SK-N-DZ (cell line): ENCODE data around the gene LRIT2.
"Not testable (repeated sequence)": the region's sequence is repeated elsewhere in the genome, so short reads cannot be mapped to it uniquely, and the experiment has no call there.

Source experiments
- DNase-seq: peaks from one replicate; pipeline ENCODE4 v3.0.0-alpha.2; 2015; ENCODE audit warnings: low spot score

Gene LRIT2

GRCh38 chr10:84181631-84182030 lies 43.7 kb downstream of the LRIT2 start:
- DNase-seq = no peak

DNA sequence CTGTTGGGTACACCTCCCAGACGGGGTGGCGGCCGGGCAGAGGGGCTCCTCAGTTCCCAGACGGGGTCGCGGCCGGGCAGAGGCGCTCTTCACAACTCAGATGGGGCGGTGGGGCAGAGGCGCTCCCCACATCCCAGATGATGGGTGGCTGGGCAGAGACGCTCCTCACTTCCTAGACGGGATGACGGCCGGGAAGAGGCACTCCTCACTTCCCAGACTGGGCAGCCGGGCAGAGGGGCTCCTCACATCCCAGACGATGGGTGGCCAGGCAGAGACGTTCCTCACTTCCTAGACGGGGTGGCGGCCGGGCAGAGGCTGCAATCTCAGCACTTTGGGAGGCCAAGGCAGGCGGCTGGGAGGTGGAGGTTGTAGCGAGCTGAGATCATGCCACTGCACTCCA lies 45.0 kb downstream of the LRIT2 start:
- not testable (repeated sequence) for DNase-seq

- DNase-seq = no peak
These were observed 46.2 kb downstream of the LRIT2 start for GRCh38 chr10:84179059-84179710.

GRCh38 chr10:84178160-84178609 lies 47.2 kb downstream of the LRIT2 start:
- DNase-seq = no peak

DNA sequence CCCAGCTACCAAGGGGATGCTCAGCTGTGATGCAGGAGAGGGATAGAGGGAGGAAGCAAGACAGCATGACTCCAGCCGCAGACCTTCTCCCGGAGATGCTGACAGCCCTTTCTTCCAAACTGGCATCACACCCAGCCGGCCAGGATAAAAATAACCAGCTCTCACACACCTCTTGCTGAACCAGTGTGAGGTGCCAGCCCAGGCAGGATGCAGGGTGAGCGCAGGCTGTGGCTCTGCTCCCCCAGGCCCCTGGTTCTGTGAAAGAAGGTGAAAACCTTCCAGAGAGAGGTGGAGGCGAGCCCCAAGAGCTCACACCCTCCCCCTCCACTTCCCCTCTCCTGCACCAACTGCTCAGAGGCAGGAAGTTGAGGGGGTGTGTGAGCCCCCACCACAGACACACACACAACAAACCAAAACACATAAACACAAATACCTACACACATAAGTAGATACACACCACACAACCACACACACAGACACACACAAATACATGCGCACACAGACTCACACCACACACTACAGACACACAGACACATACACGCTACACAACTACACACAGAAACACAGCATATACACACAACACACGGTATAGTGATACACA lies 47.7 kb downstream of the LRIT2 start:
- no peak for DNase-seq

DNA sequence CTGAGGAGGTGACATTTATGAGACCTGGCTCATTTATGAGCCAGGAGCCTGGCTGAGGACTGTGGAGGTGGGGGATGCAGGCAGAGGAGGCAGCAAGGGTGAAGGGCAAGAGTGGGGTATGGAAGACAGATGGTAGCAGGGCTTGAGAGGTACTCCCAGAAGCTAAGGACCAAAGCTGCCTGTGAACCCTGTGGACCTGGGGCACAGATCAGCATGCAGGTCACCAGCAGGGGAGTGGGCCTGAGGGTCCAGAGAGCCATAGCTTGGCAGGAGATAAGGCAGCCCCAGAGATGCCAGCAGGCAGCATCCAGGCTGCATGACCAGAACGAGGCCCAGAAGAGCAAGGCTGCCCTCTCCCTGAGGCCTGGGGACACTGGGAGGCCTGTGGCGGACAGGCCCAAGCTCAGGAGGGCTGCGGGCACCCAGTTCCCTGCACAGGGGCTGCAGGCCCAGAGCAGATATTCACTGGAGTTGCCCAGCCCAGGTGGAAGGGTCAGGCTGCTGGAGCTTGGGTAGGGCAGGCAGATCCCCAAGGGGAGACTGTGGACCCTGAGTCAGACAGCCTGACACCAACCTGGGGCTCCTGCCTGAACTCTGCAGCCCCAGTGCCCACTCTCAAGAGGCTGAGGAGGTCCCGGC lies 48.4 kb downstream of the LRIT2 start:
- DNase-seq = no peak

DNA sequence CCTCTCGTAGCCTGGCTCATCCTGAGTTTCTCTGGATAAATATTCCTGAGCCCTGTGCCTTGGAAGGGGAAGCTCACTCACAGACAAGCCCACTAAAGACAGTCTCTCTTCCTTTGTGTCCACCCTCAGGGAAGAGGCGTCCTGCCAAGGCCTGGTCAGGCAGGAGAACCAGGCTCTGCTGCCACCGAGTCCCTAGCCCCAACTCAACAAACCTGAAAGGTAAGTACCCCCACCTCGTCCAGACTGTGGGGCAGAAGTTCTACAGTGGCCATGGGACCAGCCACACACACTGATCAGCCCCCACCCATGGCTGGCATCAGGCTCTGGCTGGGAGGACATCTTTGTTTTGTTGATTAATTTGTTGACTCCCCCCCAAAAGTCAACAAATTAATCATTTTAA lies 49.0 kb downstream of the LRIT2 start:
- DNase-seq = no peak

DNA sequence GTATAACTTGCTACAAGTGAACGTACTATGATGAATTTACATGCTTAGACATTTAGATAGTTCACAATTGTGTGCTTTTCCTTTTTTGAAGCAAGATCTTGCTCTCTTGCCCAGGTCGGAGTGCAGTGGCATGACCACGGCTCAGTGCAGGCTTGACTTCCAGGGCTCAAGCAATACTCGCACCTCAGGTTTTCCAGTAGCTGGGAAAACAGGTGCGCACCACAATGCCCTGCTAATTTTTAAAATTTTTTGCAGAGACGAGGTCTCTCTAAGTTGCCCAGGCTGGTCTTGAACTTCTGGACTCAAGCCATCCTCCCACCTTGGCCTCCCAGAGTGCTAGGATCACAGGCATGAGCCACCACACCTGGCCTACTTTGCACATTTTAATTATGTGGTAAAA lies 49.9 kb downstream of the LRIT2 start:
- DNase-seq = no peak

DNA sequence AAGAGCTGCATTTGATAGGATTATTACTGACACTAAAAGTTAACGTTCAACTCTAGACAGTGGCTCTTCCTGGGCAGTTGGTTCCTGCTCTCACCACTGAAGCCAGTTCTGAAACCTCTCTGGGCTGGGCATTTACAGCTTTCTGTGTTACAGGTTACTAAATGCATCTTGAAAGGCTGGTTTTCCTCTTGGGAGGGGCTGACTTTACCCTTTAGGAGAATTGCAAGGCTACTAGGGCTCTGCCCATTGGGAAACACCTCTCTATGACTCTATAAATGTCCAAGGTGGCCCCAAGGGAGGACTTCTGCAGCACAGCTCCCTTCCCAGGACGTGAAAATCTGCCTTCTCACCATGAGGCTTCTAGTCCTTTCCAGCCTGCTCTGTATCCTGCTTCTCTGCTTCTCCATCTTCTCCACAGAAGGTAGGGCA lies 51.8 kb downstream of the LRIT2 start, which contains the start of gene GPR15LG:
GPR15LG (plus strand) TSS at position 301 of the 429 bp plus-strand sequence; CDS start at position 352, 51 bp downstream.
- no peak for DNase-seq

DNA sequence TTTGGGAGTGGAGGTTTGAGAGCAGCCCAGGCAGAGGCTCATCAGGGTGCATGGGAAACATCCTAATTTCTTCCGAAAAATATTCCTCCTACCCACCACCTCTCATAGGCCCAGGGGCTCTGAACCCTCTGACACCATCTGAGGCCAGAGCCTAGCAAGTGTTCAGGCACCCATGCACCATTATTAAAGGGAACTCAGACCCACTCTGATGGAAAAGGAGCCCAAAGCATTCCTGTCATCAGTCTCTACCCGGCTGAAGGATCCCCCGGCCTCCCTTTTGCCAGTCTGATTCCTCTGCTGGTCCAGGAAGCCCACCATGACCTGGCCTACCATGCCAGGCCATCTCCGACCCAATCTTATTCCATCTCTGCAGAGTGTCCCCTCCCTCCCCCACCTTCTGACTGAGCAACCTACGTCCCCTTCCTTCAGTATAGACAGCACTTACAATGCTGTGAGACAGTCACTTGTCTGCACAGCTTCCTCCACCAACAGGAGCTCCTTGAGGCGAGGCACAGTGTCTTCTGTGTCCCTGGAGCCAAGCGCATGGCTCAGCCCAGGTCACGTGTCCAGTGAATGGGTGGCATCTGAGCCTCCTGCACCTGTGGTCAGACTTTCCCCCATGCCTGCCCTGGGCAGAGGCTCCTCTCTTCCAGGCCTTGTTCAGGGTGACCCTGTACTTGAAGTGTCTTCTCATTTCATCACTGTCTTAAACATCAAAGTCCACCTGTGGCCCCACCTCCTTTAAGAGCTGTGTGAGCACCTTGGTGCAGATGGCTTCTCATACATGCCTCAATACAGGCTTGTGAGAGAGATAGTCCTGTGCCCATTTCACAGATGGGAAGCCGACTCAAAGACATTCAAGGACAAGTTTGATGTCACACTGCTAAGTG lies 52.6 kb downstream of the LRIT2 start:
- DNase-seq = no peak

DNA sequence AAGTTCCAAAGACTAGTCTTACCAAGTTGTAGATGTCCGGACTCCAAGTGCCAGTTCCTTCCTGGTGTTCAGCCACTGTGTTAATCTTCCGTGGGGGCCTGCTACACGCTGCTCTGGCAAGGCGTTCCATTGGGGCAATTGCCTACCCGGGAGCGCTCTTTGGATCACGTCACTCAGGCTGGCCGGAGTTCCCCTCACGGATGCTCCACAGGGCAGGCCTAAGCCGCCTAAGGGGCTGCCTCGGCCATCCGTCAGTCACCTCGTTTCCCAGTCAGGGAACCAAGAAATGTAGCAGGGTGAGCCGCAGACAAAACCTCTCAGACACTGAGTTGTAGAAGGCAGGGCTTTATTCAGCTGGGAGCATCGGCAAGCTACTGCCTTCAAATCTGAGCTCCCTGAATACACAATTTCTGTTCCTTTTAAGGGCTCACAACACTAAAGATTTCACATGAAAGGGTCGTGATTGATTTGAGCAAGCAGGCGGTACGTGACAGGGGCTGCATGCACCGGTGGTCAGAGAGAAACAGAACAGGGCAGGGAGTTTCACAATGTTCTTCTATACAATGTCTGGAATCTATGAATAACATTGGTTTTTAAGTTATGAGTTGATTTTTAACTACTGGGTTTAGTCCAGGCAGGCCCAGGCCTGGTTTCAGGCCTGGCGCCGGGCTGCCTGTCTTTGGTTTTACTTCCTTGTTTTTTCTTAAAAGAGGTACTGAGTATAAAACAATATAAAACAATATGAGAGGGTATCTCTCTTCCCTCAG lies 53.5 kb downstream of the LRIT2 start:
- DNase-seq = not testable (repeated sequence)

- not testable (repeated sequence) for DNase-seq
These were observed 54.1 kb downstream of the LRIT2 start for GRCh38 chr10:84171237-84171636.
